Activated naive CD4-positive, alpha-beta T cell treated with anti-CD3 and anti-CD28 coated beads, Interleukin-2, amount 50 U/mL, for 72 hours (primary cell): ENCODE results near the gene SLC4A1AP. TPM values are rescaled to one million over a fixed set of nuclear protein-coding genes. Genes with fewer than 3 reads are reported as not detected.

Experiments
- ATAC-seq, 2 donors: fragments of 150-1000 bp; cut with Tn5 transposase; 2 replicates each; pipeline ENCODE4 v1.10.0; 2021; ENCODE audit warnings: mild to moderate bottlenecking in 2 of 2, moderate library complexity in 2 of 2
- DNase-seq, 2 donors: peaks; one replicate each; pipeline ENCODE4 v3.0.0; 2021 to 2022; ENCODE audit warnings: low spot score in 2 of 2
- H3K27ac Mint-ChIP-seq, 2 donors: one replicate each; pipeline ENCODE4 v1.8.0; 2022; ENCODE audit warnings: mild to moderate bottlenecking in 2 of 2, mixed read lengths in 2 of 2
- H3K36me3 Mint-ChIP-seq, 2 donors: one replicate each; pipeline ENCODE4 v1.8.0; 2022; ENCODE audit warnings: mixed read lengths in 2 of 2
- H3K9me3 Mint-ChIP-seq, 2 donors: one replicate each; pipeline ENCODE4 v1.8.0; 2022; ENCODE audit warnings: mixed read lengths in 2 of 2
- total RNA-seq, 2 donors: library from RNA; stranded (reverse); gene quantifications; one replicate each; pipeline ENCODE4 v1.2.3, GENCODE V29; 2022

SLC4A1AP gene
- total RNA-seq, 2 donors from 2014 or later = 23.9 to 28.1 TPM

DNA sequence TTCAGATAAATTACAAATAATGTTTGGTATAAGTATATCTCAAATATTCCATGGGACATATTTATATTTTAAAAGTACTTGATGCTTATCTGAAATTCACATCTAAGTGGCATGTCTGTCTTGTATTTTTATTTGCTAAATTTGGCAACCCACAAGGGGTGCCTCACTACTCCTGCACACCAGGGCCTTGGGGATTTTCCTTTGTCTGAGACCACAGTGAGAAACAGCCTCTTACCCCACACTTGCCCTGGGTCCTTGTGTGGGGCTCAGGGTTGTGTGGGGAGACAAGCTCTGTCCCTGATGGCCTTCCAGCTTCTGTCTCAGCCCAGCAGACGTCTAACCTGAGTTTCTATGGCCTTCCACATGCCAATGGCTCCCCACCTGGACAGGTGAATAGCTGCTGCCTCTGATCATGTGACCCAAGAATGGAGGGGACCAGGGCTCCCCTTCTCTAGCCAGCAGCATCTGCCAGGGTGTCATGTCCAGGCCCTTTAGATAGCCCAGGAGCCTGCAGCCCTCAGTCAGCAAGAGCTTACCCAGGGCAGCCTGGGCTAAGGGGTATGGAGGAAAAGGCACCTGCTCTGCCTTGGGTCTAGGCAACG, 58.3 kb downstream of the SLC4A1AP start:
- Mint-ChIP-seq H3K36me3 (no peaks in the 10 kb centered on the region), H3K9me3 (peaks cover 0 to under 1% of the 10 kb centered on the region in 2 donors), H3K27ac (no peak overlapping the region)
- ATAC-seq (no peak), DNase-seq (no peak)

DNA sequence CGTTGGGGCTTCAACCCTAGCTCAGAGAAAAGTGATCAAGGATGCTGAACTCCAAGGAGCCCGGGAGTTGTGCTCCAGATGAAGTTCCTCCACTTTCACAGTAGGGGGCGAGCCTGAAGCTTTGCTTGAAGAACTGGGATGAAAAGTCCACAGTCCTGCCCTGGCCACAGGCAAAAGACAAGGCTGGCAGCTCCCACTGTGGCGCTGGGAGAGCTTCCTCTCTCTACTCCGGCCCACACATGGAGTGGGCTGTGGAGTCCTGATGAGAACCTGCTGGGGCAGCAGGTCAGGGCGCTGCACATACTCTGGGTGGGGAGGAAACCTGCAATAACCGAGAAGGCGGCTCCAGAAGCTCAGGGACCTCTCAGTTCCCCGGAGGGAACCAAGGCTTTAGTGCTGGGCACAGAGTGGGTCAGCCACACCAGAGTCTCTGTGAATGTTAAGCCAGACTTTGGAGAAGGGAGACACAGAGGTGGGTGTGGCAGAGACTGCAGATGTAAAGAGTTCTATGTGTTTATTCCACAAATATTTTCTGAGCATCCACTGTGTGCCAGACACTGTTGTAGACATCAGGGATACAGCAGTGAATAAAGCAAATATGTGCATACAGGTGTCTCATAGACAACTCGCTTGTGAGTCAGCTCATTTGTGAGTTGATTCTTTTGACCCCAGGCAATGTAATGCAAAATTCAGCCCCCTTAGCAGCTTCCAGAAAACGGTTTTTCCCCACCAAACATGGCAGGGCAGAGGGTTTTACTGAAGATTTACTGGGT, 59.9 kb downstream of the SLC4A1AP start:
- H3K36me3 Mint-ChIP-seq = peaks cover 0 to 5% of the 10 kb centered on the region in 2 donors
- peaks cover 0 to 5% of the 10 kb centered on the region in 2 donors for H3K9me3 Mint-ChIP-seq

GRCh38 chr2:27724191-27724590, 60.5 kb downstream of the SLC4A1AP start:
- peaks cover 0 to 5% of the 10 kb centered on the region in 2 donors for H3K36me3 Mint-ChIP-seq
- DNase-seq (no peak), ATAC-seq (no peak)
- no peak overlapping the region for H3K27ac Mint-ChIP-seq
- peaks cover 0 to 5% of the 10 kb centered on the region in 2 donors for H3K9me3 Mint-ChIP-seq

More for the DNA sequence above, 59.9 kb downstream of the SLC4A1AP start:
- ATAC-seq (no peak), DNase-seq (peak in 1 of 2 donors; percentile 27)
- no peak overlapping the region for H3K27ac Mint-ChIP-seq

GRCh38 chr2:27724905-27725701, 61.4 kb downstream of the SLC4A1AP start:
- H3K36me3 Mint-ChIP-seq = peaks cover 0 to 5% of the 10 kb centered on the region in 2 donors
- no peak for DNase-seq

GRCh38 chr2:27727257-27727656, 63.6 kb downstream of the SLC4A1AP start:
- ATAC-seq = peak; percentile 40 to 78
- peaks cover 0 to 5% of the 10 kb centered on the region in 2 donors for H3K36me3 Mint-ChIP-seq
- DNase-seq = no peak
- peaks cover 0 to 5% of the 10 kb centered on the region in 2 donors for H3K9me3 Mint-ChIP-seq
- peak overlapping the region in 1 of 2 donors; percentile 39 for H3K27ac Mint-ChIP-seq

More at GRCh38 chr2:27724905-27725701, 61.4 kb downstream of the SLC4A1AP start:
- Mint-ChIP-seq H3K9me3 (peaks cover 0 to 5% of the 10 kb centered on the region in 2 donors), H3K27ac (no peak overlapping the region)
- no peak for ATAC-seq

DNA sequence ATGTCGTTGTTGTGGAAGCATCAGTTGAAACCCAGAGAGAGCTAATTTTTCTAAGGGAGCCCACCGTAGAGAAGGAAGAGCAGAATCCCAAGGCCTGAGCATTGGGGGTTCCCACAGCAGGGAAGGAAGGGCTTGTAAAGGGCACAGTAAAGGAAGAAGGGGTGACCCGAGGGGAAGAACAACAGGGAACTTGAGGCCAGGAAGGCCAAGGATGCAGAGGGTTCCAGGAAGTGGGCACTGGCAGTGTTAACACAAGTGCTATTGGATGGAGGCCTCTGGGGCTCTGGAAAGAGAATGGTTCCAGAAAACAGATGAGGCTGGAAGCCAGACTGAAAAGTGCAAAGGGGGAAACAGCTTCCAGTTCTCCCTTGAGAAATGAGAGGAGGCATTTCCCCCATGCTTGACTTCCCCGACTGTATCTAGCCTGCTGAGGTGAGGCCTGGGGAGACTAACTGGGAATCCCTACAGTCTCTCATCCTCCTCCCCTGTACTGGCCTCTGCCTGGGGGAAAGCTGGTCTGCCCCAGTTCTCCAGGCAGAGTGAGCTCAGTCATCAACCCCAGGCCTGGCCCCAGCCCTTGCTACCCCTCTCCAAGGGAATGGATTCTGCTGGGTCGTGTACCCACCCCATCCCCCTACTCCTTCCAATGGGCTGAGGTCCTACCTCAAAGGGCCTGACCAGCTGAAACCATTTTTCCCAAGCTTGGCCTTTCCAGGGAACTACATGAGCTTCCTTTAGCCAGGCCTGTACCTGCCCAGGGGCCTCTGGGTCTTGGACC, 64.6 kb downstream of the SLC4A1AP start:
- Mint-ChIP-seq H3K36me3 (peaks cover 0 to 5% of the 10 kb centered on the region in 2 donors), H3K27ac (peak overlapping the region; percentile 77 to 80), H3K9me3 (peaks cover 0 to 5% of the 10 kb centered on the region in 2 donors)
- DNase-seq (no peak), ATAC-seq (no peak)

DNA sequence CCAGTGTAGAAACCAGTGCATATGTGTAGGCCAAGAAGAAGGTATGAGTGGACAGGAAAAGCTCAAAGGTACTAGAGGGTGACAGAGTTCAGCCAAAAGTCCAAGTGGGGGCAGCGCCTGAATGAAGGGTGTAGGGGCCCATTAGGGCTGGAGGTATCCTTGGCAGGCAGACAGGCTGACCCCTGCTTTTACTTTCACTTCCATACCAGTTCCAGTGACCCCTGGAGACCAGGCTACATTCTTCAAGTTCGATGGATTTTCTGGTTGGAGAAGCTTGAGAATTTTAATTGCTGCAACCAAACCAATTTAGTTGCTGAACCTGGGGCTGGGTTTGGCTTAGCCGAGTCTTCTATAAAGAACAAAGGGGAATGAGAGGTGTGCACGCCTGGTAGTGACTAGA, 65.5 kb downstream of the SLC4A1AP start:
- Mint-ChIP-seq H3K27ac (peak overlapping the region in 1 of 2 donors; percentile 80), H3K36me3 (peaks cover 0 to 5% of the 10 kb centered on the region in 2 donors), H3K9me3 (peaks cover 0 to 5% of the 10 kb centered on the region in 2 donors)
- ATAC-seq (no peak), DNase-seq (no peak)

DNA sequence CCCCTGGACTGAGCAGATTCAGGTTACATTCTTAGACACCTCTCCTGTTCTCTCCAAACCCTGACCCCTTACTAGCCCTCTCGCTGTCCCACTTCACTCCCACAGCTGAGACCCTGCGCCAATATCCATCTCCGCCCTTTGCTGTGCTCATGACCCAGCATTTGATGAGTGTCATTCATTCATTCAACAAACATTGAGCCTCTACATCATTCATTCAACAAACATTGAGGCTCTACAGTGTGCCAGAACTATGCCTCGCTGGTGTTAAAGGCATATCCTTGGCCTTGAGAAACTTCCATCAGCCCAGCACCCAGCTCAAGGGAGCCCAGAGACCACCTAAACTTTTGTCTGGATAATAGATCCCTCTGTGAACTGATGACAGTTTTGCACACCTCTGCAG, 65.9 kb downstream of the SLC4A1AP start:
- H3K27ac Mint-ChIP-seq = no peak overlapping the region
- H3K36me3 Mint-ChIP-seq = peaks cover 0 to 5% of the 10 kb centered on the region in 2 donors
- H3K9me3 Mint-ChIP-seq = peaks cover 0 to 5% of the 10 kb centered on the region in 2 donors
- DNase-seq (no peak), ATAC-seq (no peak)

GRCh38 chr2:27730261-27730662, 66.6 kb downstream of the SLC4A1AP start:
- Mint-ChIP-seq H3K36me3 (peaks cover 0 to 5% of the 10 kb centered on the region in 2 donors), H3K27ac (no peak overlapping the region), H3K9me3 (peaks cover 0 to 5% of the 10 kb centered on the region in 2 donors)
- ATAC-seq = no peak
- no peak for DNase-seq

DNA sequence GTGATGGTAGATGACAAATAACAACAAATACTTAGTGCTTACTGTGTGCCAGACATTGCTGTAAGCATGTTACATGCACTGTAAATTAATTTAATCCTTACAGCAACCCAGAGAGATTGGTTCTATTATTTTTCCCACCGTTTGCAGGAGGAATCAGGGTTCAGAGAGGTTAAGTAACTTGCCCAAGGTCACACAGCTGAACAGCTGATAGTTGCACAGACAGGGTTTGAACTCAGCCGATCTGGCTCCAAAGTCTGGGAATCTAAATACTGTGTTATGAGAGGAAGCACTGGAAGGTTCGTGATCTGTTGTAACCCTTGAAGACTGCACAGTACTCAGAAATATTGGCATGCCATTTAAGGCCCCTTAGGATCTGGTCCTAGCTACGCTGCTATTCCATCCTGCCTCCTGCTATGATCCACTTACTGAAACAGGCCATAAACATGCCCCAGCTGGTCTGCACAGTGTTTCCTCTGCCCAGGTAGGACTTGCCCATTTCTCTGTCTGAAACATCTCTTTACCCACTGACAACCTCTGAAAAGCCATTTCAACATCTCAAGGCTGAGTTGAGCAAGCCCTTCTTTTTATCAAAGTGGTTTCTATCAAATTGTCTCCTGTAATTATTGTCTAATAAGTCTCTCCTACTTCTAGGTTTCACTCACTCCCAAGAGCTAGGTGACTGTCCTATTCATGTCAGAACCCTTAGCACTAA, 67.4 kb downstream of the SLC4A1AP start:
- Mint-ChIP-seq H3K36me3 (peaks cover 0 to 5% of the 10 kb centered on the region in 2 donors), H3K27ac (no peak overlapping the region), H3K9me3 (peaks cover 0 to 5% of the 10 kb centered on the region in 2 donors)
- ATAC-seq (no peak), DNase-seq (no peak)

- no peak overlapping the region for H3K27ac Mint-ChIP-seq
- no peaks in the 10 kb centered on the region for H3K36me3 Mint-ChIP-seq
- no peak for DNase-seq
- peak; percentile 34 to 58 for ATAC-seq
- H3K9me3 Mint-ChIP-seq = no peaks in the 10 kb centered on the region
Observed at GRCh38 chr2:27734305-27734704, 70.6 kb downstream of the SLC4A1AP start.

DNA sequence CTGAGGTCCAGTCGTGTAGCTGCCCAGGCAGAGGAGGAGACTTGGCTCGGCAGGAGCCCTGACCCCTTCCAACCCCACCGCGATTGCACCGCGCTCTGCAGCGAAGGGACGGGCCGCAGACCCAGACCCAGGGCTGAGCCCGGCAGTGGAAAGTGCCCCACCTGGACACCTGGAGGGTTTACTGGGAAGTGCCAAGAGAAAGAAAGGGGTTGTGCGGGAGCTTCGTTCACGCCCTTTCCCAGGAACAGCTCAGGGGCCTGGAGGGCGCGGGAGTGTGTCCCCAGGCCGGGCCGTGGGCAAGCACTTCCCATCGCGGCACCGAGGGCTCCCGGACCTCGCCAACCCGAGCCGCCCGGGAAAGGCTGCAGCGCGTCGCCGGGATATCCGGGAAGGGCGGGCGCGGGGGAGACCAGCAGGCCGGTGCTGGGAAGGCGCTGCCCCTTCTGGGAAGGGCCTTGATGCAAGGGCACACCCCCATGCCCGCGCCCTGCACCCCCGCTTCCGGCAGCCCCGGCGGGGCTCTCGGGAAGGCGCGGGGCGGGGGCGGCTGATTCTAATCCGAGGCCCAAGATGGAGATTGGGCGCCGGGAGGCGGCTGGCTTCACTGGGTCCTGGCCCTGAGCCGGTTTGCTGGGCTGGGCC, 71.7 kb downstream of the SLC4A1AP start:
- Mint-ChIP-seq H3K9me3 (no peaks in the 10 kb centered on the region), H3K27ac (peak overlapping the region; percentile 43 to 87), H3K36me3 (no peaks in the 10 kb centered on the region)
- DNase-seq = peak; percentile 63 to 73
- peak; percentile 82 to 92 for ATAC-seq

DNA sequence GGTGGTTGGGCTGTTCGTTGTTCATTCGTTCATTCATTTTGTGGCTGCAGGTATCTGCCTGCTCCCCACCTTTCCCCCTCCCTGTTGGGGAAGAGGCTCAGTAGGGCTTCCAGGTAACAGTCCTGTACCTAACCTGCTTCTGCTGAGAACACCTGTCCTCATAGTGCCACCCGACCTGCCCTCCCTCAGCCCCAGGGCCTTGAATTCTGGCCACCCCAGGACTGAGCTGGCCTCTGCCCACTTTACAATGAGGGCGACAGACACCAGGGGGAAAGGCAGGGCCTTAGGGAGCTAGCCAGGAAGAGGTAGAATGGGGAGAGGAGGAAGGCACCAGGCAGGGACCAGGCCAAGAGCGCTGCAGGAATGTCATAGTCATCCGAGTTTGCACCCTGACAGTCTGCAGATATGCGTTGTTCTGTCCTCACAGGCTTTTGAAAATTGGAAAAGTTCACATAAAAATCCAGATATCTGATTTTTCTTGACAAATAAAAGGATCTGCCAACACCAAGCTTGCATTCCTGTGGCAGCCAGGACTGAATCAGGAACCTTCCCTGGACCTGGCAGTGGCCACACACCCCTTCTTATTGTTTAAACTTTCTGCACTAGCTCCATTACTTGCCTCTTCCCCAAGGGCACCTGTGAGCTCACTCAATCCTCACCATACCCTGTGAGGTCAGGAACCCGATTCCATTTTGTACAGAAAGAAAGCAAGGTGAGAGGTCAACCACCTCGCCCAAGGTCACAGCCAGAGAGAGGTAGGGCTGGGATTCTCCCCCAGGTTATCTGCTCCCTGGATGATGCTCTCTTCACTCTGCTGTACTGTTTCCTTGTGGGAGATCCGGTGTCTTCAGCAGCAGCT, 72.6 kb downstream of the SLC4A1AP start:
- DNase-seq (no peak), ATAC-seq (peak; percentile 20 to 22)
- Mint-ChIP-seq H3K27ac (peak overlapping the region; percentile 9 to 43), H3K36me3 (no peaks in the 10 kb centered on the region), H3K9me3 (no peaks in the 10 kb centered on the region)

DNA sequence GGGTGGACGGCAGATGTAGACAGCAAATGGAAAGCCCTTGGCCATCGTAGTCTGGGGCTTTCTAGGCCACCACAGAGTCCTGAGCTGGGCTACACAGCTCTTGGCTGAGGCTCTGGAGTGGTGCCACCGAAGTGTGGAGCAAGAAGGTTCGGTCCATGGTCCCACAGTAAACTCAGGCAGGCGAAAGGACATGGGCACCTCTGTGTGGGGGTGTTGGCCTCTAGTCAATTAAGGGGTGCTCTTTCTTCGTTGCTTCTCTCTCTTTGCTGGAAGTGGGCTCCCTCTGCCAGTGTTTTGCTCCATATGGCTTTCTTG, 73.2 kb downstream of the SLC4A1AP start:
- peak overlapping the region in 1 of 2 donors; percentile 43 for H3K27ac Mint-ChIP-seq
- H3K36me3 Mint-ChIP-seq = no peaks in the 10 kb centered on the region
- ATAC-seq (no peak), DNase-seq (no peak)
- no peaks in the 10 kb centered on the region for H3K9me3 Mint-ChIP-seq
